Jurkat, Clone E6-1 (cell line): ENCODE measurements around the gene NOD2.

Experiments
- DNase-seq: peaks from one replicate; pipeline ENCODE4 v3.0.0-alpha.2; 2011; ENCODE audit warnings: low read depth, low spot score
- H3K4me3 ChIP-seq: 2 replicates; pipeline ENCODE4 v1.5.1; 2011; ENCODE audit warnings: mild to moderate bottlenecking, low read length, control low read depth, moderate library complexity

The NOD2 gene

GRCh38 chr16:50733468-50733867 lies 40.1 kb downstream of the NOD2 start:
- H3K4me3 ChIP-seq, result no peak overlapping the region
- no peak for DNase-seq

- no peak for DNase-seq
- no peak overlapping the region for H3K4me3 ChIP-seq
Measured at GRCh38 chr16:50735629-50736122, 42.3 kb downstream of the NOD2 start.

GRCh38 chr16:50736448-50736847 lies 43.0 kb downstream of the NOD2 start:
- no peak for DNase-seq
- H3K4me3 ChIP-seq, result no peak overlapping the region

GRCh38 chr16:50737420-50737959 lies 44.1 kb downstream of the NOD2 start:
- no peak overlapping the region for H3K4me3 ChIP-seq

GRCh38 chr16:50739031-50739430 lies 45.6 kb downstream of the NOD2 start:
- no peak overlapping the region for H3K4me3 ChIP-seq
- no peak for DNase-seq

More at GRCh38 chr16:50737420-50737959, 44.1 kb downstream of the NOD2 start:
- DNase-seq, result no peak

- no peak overlapping the region for H3K4me3 ChIP-seq
- DNase-seq, result no peak
Measured at GRCh38 chr16:50740736-50741135, 47.3 kb downstream of the NOD2 start.

GRCh38 chr16:50741225-50741780 lies 47.9 kb downstream of the NOD2 start:
- peak overlapping the region; percentile 69 for H3K4me3 ChIP-seq
- DNase-seq, result no peak

GRCh38 chr16:50741781-50742575 lies 48.6 kb downstream of the NOD2 start, which contains the start of gene CYLD:
TSS of gene CYLD (plus strand) at chr16:50742086. CDS start at chr16:50749699, 7,613 bp downstream.
- peak within 1 kb of the TSS; percentile 69 for H3K4me3 ChIP-seq
- peak; percentile 97 for DNase-seq

- no peak for DNase-seq
- H3K4me3 ChIP-seq, result peak overlapping the region; percentile 69
Measured at GRCh38 chr16:50742576-50743200, 49.3 kb downstream of the NOD2 start.

- DNase-seq, result no peak
- H3K4me3 ChIP-seq, result no peak overlapping the region
Measured at GRCh38 chr16:50743581-50744225, 50.3 kb downstream of the NOD2 start.

GRCh38 chr16:50744881-50745280 lies 51.5 kb downstream of the NOD2 start:
- no peak overlapping the region for H3K4me3 ChIP-seq
- no peak for DNase-seq

- H3K4me3 ChIP-seq, result no peak overlapping the region
Measured at GRCh38 chr16:50745940-50746339, 52.5 kb downstream of the NOD2 start.

GRCh38 chr16:50747207-50747956 lies 54.0 kb downstream of the NOD2 start:
- DNase-seq, result peak; percentile 83
- peak overlapping the region; percentile 21 for H3K4me3 ChIP-seq

More at GRCh38 chr16:50745940-50746339, 52.5 kb downstream of the NOD2 start:
- DNase-seq, result no peak

GRCh38 chr16:50751528-50751927 lies 58.1 kb downstream of the NOD2 start:
- H3K4me3 ChIP-seq, result no peak overlapping the region
- DNase-seq, result no peak

- H3K4me3 ChIP-seq, result no peak overlapping the region
Measured at GRCh38 chr16:50752471-50753235, 59.2 kb downstream of the NOD2 start.

GRCh38 chr16:50756473-50756872 lies 63.1 kb downstream of the NOD2 start:
- H3K4me3 ChIP-seq, result no peak overlapping the region
- no peak for DNase-seq

More at GRCh38 chr16:50752471-50753235, 59.2 kb downstream of the NOD2 start:
- DNase-seq, result no peak

GRCh38 chr16:50761267-50761666 lies 67.9 kb downstream of the NOD2 start:
- no peak for DNase-seq
- no peak overlapping the region for H3K4me3 ChIP-seq

GRCh38 chr16:50762241-50762640 lies 68.8 kb downstream of the NOD2 start:
- DNase-seq, result no peak
- no peak overlapping the region for H3K4me3 ChIP-seq
